AG04450 (cell line): ENCODE measurements around the gene PRKD1. TPM values are rescaled to one million over a fixed set of nuclear protein-coding genes. Genes with fewer than 3 reads are reported as not detected.

Experiments
- CTCF ChIA-PET: fragments of 300-600, 350-600 bp; formaldehyde crosslinking; extraction: SDS; loops from one replicate; lab custom pipeline; 2022; ENCODE audit warnings: antibody characterized with exemption, inconsistent platforms; lab: Charles Lee
- POLR2A ChIA-PET: fragments of 350-600 bp; formaldehyde crosslinking; extraction: SDS; loops from one replicate; lab custom pipeline; 2021; ENCODE audit warnings: antibody characterized with exemption, inconsistent platforms; lab: Yijun Ruan, JAX
- DNase-seq: peaks from one replicate; pipeline ENCODE4 v3.0.0-alpha.2; 2011; ENCODE audit warnings: low read depth, low spot score
- H3K27ac ChIP-seq: one replicate; pipeline ENCODE4 v1.5.1; 2012; ENCODE audit warnings: low read depth, low read length, control low read depth
- H3K27me3 ChIP-seq: one replicate; pipeline ENCODE4 v1.6.0; 2012; ENCODE audit warnings: low read length; ENCODE audit not compliant: control insufficient read depth, insufficient read depth
- H3K4me3 ChIP-seq: 2 replicates; pipeline ENCODE4 v1.5.1; 2011; ENCODE audit warnings: mild to moderate bottlenecking, low read depth, low read length, control low read depth
- H3K9me3 ChIP-seq: 2 replicates; pipeline ENCODE4 v1.5.1; 2012; ENCODE audit warnings: low read length; ENCODE audit not compliant: control insufficient read depth, insufficient read depth
- polyA plus RNA-seq: library from polyadenylated mRNA; depleted of rRNA; stranded (reverse); fragments of >200 nt; gene quantifications from 2 replicates; pipeline ENCODE4 v1.2.3, GENCODE V29; 2011
- TF ChIP-seq, protein P1 (sequence below): IDR thresholded peaks from 2 replicates; pipeline ENCODE4 v1.5.1; 2011; ENCODE audit warnings: low read depth, low read length, control low read depth, inconsistent platforms

The PRKD1 gene
- polyA plus RNA-seq, 1 experiment: 24.5 TPM

DNA sequence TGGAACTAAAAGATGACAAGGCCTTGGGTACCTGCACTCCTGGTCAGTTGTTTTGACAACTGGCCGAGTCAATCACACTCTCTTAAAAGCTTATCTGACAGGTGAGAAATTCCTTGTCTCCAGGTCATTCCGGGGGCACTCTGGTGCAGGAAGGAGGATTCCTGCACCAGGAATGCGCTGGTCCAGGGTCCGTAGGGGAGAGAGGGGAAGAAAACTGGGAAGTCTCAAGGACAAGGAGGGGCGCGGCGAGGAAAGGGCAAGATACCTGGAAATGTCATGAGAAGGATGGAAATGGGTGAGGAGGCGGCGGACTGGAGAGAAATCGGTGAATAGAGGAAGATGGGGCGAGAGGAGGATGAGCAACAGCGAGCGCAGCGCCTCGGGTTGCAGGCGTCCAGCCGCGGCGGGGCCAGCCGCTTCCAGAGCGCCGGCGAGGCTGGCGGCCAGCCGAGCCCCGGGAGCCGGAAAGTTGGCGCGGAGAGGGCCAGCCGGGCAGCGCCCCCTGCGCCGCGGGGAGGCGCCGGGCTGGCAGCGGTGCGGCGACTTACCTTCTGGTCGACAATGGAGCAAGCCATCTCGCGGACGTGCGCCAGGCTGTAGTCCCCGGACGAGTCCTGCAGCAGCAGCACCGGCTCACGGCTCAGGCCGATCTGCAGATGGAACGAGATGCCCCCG, 809 bp downstream of the PRKD1 start:
- ChIA-PET CTCF (interaction anchor here (0.6 to 1.5 kb wide), 13 partner anchors 17 to 378 kb away, joined by 3 to 12 read pairs (median 4); no protein-coding TSS in a partner anchor), POLR2A (interaction anchor here (0.6 to 0.7 kb wide), 2 partner anchors 31 to 374 kb away, joined by 3 to 8 read pairs; no protein-coding TSS in a partner anchor)
- Histone ChIP-seq H3K9me3 (no peaks in the 10 kb centered on the region), H3K27ac (no peak overlapping the region), H3K27me3 (no peaks in the 10 kb centered on the region), H3K4me3 (peak overlapping the region; percentile 88)
- TF ChIP-seq, protein P1, sequence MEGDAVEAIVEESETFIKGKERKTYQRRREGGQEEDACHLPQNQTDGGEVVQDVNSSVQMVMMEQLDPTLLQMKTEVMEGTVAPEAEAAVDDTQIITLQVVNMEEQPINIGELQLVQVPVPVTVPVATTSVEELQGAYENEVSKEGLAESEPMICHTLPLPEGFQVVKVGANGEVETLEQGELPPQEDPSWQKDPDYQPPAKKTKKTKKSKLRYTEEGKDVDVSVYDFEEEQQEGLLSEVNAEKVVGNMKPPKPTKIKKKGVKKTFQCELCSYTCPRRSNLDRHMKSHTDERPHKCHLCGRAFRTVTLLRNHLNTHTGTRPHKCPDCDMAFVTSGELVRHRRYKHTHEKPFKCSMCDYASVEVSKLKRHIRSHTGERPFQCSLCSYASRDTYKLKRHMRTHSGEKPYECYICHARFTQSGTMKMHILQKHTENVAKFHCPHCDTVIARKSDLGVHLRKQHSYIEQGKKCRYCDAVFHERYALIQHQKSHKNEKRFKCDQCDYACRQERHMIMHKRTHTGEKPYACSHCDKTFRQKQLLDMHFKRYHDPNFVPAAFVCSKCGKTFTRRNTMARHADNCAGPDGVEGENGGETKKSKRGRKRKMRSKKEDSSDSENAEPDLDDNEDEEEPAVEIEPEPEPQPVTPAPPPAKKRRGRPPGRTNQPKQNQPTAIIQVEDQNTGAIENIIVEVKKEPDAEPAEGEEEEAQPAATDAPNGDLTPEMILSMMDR: no peak
- no peak for DNase-seq

DNA sequence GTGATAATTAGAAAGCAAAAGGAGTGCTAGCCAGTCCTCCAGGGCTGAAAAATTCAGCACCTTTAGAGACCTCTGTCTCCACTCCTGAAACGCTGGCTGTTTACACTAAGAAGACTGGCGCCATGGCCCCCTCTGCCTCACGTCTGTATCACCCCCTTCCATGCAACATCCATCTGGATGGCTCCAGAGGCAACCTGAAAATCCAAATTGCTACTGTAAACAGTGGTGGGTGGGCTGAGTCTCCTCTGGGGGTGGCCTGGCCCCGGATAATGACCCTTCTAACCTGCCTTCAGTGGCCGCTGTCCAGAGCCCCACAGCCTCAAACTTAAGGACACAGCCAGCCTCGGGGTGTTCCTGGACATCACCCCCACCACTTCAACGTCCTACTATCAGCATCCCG, 1.4 kb downstream of the PRKD1 start:
- H3K4me3 ChIP-seq: peak overlapping the region; percentile 88
- no peak overlapping the region for H3K27ac ChIP-seq
- ChIA-PET CTCF (no interaction called here), POLR2A (no interaction called here)
- H3K9me3 ChIP-seq: no peaks in the 10 kb centered on the region
- H3K27me3 ChIP-seq: no peaks in the 10 kb centered on the region
- TF ChIP-seq, protein P1: no peak
- DNase-seq: no peak

DNA sequence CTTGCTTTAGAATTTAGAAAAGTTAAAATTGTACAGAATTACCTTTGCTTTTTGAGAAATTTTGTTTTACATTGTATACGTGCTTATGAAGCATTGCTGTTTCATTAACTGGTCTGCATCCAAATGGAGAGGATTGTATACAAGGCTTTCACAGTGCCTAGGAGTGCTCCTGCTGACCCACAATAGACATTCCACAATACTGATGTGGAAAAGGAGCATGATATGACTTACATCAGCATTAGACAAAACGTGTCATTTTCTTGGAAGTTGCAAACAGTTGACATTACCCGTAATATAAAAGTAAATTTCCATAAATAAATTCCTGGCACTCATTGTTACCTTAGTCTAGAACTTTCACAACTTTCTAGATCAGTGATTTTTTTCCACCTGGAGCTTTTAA, 1.9 kb downstream of the PRKD1 start:
- Histone ChIP-seq H3K27ac (no peak overlapping the region), H3K9me3 (no peaks in the 10 kb centered on the region), H3K27me3 (no peaks in the 10 kb centered on the region), H3K4me3 (peak overlapping the region; percentile 88)
- no peak for DNase-seq
- CTCF ChIA-PET: interaction anchor here (0.5 kb wide), 1 partner anchor 374 kb away, joined by 5 read pairs; no protein-coding TSS in a partner anchor
- POLR2A ChIA-PET: interaction anchor here (0.6 kb wide), 1 partner anchor 1955 kb away, joined by 4 read pairs; no protein-coding TSS in a partner anchor
- TF ChIP-seq, protein P1: no peak

DNA sequence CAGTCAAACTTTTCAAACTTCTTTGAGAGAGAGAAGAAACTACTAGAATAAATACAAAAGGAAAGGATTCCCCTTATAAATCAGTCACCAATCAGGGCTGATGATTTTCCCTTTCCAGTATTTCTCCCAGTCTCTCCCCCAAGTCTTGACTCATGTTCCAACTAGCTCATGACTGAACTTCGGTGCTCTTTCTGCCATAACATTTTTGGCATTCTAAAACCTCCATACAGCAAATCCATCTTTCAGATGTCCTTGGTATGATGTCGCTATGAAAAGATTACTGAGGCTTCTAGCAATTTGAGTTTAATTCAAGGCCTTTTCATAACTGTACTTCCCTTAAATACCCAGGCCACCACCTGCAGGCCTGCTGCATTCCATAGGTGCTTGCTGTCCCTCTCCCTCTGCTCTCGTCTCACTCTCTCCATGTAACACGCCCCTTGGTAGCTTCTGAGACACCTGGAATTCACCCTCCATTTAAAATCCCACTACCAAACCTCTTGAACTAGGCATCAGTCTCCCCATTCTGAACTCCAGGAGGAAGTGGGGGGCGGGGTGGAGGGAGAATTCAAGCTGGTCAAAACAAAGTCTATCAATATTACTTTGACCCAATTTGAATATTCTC, 2.4 kb downstream of the PRKD1 start:
- Histone ChIP-seq H3K27me3 (no peaks in the 10 kb centered on the region), H3K4me3 (peak overlapping the region; percentile 88), H3K9me3 (no peaks in the 10 kb centered on the region), H3K27ac (peak overlapping the region; percentile 22)
- TF ChIP-seq, protein P1: no peak
- ChIA-PET POLR2A (interaction anchor here (0.6 kb wide), 1 partner anchor 1956 kb away, joined by 4 read pairs; no protein-coding TSS in a partner anchor), CTCF (interaction anchor here (0.5 to 1.4 kb wide), 3 partner anchors 289 to 374 kb away, joined by 3 to 5 read pairs (median 3); no protein-coding TSS in a partner anchor)
- DNase-seq: peak; percentile 29

DNA sequence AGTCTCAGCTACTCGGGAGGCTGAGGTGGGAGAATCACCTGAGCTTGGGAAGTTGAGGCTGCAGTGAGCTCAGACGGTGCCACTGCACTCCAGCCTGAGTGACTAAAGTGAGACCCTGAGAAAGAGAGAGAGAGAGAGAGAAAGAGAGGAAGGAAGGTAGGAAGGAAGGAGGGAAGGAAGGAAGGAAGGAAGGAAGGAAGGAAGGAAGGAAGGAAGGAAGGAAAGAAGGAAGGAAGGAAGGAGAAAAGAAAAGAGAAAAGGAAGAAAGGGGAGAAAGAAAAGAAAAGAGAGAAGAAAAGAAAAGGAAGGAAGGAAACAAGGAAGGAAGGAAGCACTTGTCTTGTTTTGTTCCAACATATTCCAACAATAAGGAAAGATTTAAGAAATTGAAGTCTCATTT, 7.8 kb downstream of the PRKD1 start:
- DNase-seq: no peak
- H3K27me3 ChIP-seq: no peaks in the 10 kb centered on the region
- POLR2A ChIA-PET: no interaction called here
- no peak overlapping the region for H3K27ac ChIP-seq
- CTCF ChIA-PET: no interaction called here
- H3K4me3 ChIP-seq: no peak overlapping the region
- TF ChIP-seq, protein P1: no peak
- no peaks in the 10 kb centered on the region for H3K9me3 ChIP-seq
